GM08714 (cell line): ENCODE results near the gene SHTN1.

Experiments
- H3K4me3 ChIP-seq: fragments of 200-500 bp; sonication (Bioruptor generic); 2 replicates; pipeline ENCODE4 v1.5.1; 2014; ENCODE audit warnings: mild to moderate bottlenecking, low read length, inconsistent platforms
- ZNF274 ChIP-seq: IDR thresholded peaks from 2 replicates; pipeline ENCODE4 v1.6.1; 2012; ENCODE audit warnings: mild to moderate bottlenecking, low read depth, low read length

The SHTN1 gene

DNA sequence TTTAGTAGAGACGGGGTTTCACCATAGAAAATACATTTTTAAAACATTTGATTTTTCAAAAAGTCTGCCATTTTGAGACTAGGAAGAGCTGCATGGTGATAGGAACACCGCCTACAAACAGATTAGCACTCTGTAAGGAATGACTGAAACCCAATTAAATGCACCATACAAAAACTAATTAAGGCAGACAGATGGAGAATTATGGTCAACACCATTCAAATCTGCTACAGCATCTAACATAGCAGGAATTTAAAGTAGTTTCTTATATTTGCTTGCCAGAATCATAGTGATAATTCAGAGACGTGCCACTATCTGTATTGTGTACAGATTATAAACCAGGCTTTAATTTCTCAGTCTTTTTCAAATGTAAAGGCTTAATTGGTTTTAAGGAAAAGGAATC, 87.5 kb downstream of the SHTN1 start:
- no peak for TF ChIP-seq ZNF274
- H3K4me3 ChIP-seq, result no peak overlapping the region

DNA sequence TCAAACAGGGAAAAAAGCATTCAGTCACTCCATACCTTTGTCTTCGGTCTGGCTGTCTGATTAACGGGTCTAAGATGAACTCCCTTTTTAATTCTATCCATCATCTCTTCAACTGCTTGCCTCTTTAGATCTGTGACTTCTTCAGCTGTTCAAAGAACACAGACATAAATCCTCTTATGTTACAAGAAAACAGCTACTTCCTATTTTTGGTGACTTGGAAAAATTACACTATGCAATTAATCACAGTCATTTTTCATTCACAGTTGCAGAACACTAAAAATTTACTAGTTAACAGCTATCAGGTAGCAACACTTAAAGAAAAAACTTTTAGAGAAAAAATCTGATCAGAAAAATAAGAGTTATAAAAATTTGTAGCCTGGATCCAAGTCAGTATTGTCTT, 89.6 kb downstream of the SHTN1 start:
- no peak overlapping the region for H3K4me3 ChIP-seq
- TF ChIP-seq ZNF274, result no peak

GRCh38 chr10:116913695-116914094, 91.3 kb downstream of the SHTN1 start:
- TF ChIP-seq ZNF274, result no peak
- H3K4me3 ChIP-seq, result no peak overlapping the region

DNA sequence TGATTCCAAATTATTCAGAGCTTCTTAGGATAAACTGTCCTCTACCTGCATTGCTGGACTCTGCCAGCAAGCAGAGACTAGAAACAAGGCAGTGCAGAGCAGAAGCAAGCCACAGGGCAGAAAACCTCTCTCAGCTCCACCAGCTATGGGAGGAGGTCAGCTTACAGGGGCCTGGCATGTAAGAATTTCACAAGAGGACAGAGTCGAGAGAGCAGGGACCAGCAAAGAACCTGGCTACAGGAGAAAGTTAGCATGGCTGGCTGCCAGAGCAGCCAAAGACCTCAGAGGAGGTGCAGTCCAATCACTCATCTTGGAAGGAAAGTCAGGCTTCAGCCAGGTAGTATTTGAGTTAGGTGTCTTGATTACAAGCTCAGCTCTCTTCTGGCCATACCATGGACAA, 92.8 kb downstream of the SHTN1 start:
- TF ChIP-seq ZNF274, result no peak
- no peak overlapping the region for H3K4me3 ChIP-seq

- TF ChIP-seq ZNF274, result no peak
- H3K4me3 ChIP-seq, result no peak overlapping the region
Observed at GRCh38 chr10:116910910-116911309, 94.1 kb downstream of the SHTN1 start.

DNA sequence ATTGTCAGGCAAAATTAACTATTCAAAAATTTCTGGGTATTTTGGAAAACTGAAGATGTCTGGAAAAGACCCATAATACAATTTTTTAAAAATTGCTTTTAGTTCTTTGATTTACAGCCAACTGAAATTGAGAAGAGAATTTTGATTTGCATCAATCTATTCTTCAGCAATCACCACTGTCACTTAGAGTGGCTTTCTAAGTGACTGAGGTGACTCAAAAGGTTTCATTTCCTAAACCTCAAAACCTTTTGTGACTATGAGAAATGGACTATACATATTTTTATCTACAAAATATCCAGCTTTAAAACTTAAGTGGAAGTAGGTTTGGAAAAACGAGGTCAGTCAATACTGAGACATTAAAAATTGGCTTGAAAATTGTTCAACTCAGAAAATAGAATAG, 95.7 kb downstream of the SHTN1 start:
- no peak overlapping the region for H3K4me3 ChIP-seq
- no peak for TF ChIP-seq ZNF274

GRCh38 chr10:116907245-116907987, 97.6 kb downstream of the SHTN1 start:
- H3K4me3 ChIP-seq, result no peak overlapping the region
- no peak for TF ChIP-seq ZNF274

DNA sequence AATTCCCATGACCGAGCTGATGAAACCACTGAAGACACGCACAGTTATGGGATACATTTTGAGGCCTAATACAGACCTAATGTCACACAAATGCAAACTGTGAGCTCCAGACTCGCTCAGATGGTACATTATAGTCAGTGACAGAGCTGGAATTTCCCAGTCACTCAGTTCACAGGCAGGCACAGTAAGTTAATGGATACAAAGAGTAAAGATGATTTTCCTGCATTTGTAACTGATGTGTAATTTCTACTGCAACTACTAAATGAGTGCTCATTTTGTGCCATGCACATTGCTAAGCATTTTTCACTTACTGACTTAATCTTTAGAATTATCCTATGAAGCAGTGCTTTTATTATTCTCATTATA, 99.2 kb downstream of the SHTN1 start:
- H3K4me3 ChIP-seq, result no peak overlapping the region
- TF ChIP-seq ZNF274, result no peak

- no peak for TF ChIP-seq ZNF274
- no peak overlapping the region for H3K4me3 ChIP-seq
Observed at GRCh38 chr10:116899626-116900025, 105.4 kb downstream of the SHTN1 start.

- no peak overlapping the region for H3K4me3 ChIP-seq
- no peak for TF ChIP-seq ZNF274
Observed at GRCh38 chr10:116893686-116894037, 111.3 kb downstream of the SHTN1 start.

DNA sequence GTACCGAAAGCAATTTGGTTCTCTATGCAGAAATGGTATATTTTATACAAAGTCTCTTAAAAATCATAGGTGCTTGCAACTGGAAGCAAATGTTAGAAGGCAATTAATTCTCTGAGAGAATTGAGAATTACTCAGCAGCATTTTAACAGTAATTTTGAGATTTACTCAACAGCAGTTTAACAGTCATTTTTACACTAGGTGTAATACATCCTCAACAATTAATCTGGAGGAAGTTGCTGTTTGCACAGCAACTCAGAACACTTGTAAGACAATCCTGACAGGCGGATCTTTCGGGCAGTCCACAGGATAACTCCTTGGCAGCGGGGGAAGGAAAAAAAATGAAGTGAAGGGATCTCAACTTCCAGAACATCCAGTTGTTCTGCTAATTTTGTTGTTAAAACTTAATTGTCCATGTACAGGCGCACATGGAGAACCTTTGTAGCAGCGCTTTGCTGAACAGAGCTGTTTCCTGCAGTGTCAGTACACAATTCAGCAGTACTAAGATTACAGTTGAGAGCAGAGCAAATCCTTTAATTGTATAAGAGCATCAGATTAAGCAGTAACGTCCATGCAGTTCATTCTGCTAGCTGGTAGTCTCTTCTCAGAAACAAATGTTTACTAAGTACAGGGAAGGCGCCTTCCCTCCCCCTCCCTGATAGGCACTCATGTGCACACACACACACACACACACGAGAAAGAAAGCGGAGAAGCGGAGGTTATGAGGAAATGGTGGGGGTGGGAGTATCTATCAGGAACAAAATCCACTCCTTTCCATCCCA, 111.9 kb downstream of the SHTN1 start:
- H3K4me3 ChIP-seq, result no peak overlapping the region
- TF ChIP-seq ZNF274, result no peak

- no peak for TF ChIP-seq ZNF274
- no peak overlapping the region for H3K4me3 ChIP-seq
Observed at GRCh38 chr10:116891208-116891607, 113.8 kb downstream of the SHTN1 start.

DNA sequence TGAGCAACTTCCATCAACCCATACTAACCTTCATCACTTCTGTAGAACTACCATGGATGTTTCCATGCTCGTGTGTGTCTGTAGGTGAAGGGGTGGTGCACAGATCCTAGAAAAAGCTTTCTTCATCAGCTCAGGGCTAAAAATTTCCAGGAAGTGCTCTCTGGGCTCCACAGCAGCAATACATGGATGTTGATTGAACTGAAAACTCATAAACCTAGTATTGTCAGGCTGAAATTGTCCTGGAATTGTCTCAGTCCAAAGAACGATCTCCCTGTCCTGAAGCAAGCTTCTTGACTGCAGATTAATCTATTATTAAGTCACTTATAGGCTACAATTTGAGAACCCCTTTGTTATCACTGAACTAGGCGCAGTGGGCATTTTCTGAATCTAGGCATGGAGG, 115.9 kb downstream of the SHTN1 start:
- TF ChIP-seq ZNF274, result no peak
- H3K4me3 ChIP-seq, result no peak overlapping the region

- no peak overlapping the region for H3K4me3 ChIP-seq
- TF ChIP-seq ZNF274, result no peak
Observed at GRCh38 chr10:116888380-116889055, 116.5 kb downstream of the SHTN1 start.

GRCh38 chr10:116886772-116887171, 118.2 kb downstream of the SHTN1 start:
- TF ChIP-seq ZNF274, result no peak
- no peak overlapping the region for H3K4me3 ChIP-seq
